Ascending aorta (tissue), 2 donors: Measurements from ENCODE around the gene TBX15. TPM values are rescaled to one million over a fixed set of nuclear protein-coding genes. Genes with fewer than 3 reads are reported as not detected.

Source experiments
- DNase-seq, 2 donors: peaks; one replicate each; pipeline ENCODE4 v3.0.0-alpha.2; 2019; ENCODE audit warnings: low spot score in 2 of 2
- H3K27ac ChIP-seq, 2 donors: fragments of 200-600 bp; sonication (generic); one replicate each; pipeline ENCODE4 v1.5.1; 2016 to 2017; ENCODE audit warnings: mild to moderate bottlenecking in 1 of 2
- H3K27me3 ChIP-seq: fragments of 200-600 bp; sonication (generic); one replicate; pipeline ENCODE4 v1.5.1; 2017
- H3K36me3 ChIP-seq, 2 donors: fragments of 200-600 bp; sonication (generic); one replicate each; pipeline ENCODE4 v1.5.1; 2016
- H3K4me1 ChIP-seq, 2 donors: fragments of 200-600 bp; sonication (generic); one replicate each; pipeline ENCODE4 v1.5.1; 2016 to 2017; ENCODE audit warnings: mild to moderate bottlenecking in 1 of 2
- H3K4me3 ChIP-seq, 2 donors: fragments of 200-600 bp; sonication (generic); one replicate each; pipeline ENCODE4 v1.5.1; 2016 to 2017; ENCODE audit warnings: mild to moderate bottlenecking in 1 of 2
- H3K9me3 ChIP-seq, 2 donors: fragments of 200-600 bp; sonication (generic); one replicate each; pipeline ENCODE4 v1.5.1; 2016
- CTCF ChIP-seq, 3 experiments: fragments of 200-600 bp in 2 of 3; fragments of 450-650 bp in 1 of 3; sonication (generic) in 2 of 3; IDR thresholded peaks; one replicate each; pipeline ENCODE4 v1.5.1; 2016 to 2019; ENCODE audit warnings: antibody characterized with exemption in 3 of 3, mild to moderate bottlenecking in 1 of 3, moderate library complexity in 1 of 3
- intact Hi-C: fragments of 100-400 bp; cut with DNase I; formaldehyde crosslinking; loops from one replicate; pipeline ENCODE4 v1.15.1; 2023
- total RNA-seq: library from RNA; depleted of rRNA; stranded (reverse); fragments of >200 nt; gene quantifications from one replicate; pipeline ENCODE4 v1.1.0, GENCODE V29; 2016

TBX15 gene
- total RNA-seq, 1 donor from 2014 or later, result 1.8 TPM

- no peak for DNase-seq
- no peak for TF ChIP-seq CTCF (IDR thresholded peaks at IDR 0.05)
- Histone ChIP-seq H3K4me3 (peak overlapping the region; percentile 36 to 54), H3K27ac (peak overlapping the region in 1 of 2 donors; percentile 10), H3K4me1 (peaks cover 3 to 10% of the 10 kb centered on the region in 2 donors), H3K27me3 (peaks cover 17% of the 10 kb centered on the region), H3K9me3 (no peaks in the 10 kb centered on the region), H3K36me3 (no peaks in the 10 kb centered on the region)
- intact Hi-C loops, result no loop called here
These were observed 13.3 kb upstream of the TBX15 start for GRCh38 chr1:119001181-119002027.

GRCh38 chr1:119000371-119001180, 12.4 kb upstream of the TBX15 start:
- Histone ChIP-seq H3K36me3 (no peaks in the 10 kb centered on the region), H3K27ac (no peak overlapping the region), H3K4me3 (peak overlapping the region; percentile 36 to 54), H3K27me3 (peaks cover 17% of the 10 kb centered on the region), H3K4me1 (peaks cover 3 to 10% of the 10 kb centered on the region in 2 donors), H3K9me3 (no peaks in the 10 kb centered on the region)
- intact Hi-C loops, result no loop called here
- no peak for DNase-seq
- TF ChIP-seq CTCF (IDR thresholded peaks at IDR 0.05), result no peak

- intact Hi-C loops, result no loop called here
- Histone ChIP-seq H3K9me3 (no peaks in the 10 kb centered on the region), H3K27me3 (peaks cover 17% of the 10 kb centered on the region), H3K4me1 (peaks cover 3 to 10% of the 10 kb centered on the region in 2 donors), H3K4me3 (no peak overlapping the region), H3K36me3 (no peaks in the 10 kb centered on the region), H3K27ac (no peak overlapping the region)
- no peak for DNase-seq
- TF ChIP-seq CTCF (IDR thresholded peaks at IDR 0.05), result no peak
These were observed 11.4 kb upstream of the TBX15 start for GRCh38 chr1:118999348-119000071.

GRCh38 chr1:118998171-118998570, 10.0 kb upstream of the TBX15 start:
- intact Hi-C loops, result no loop called here
- no peak overlapping the region for H3K27ac ChIP-seq
- H3K4me3 ChIP-seq, result no peak overlapping the region
- H3K9me3 ChIP-seq, result no peaks in the 10 kb centered on the region
- peaks cover 17% of the 10 kb centered on the region for H3K27me3 ChIP-seq
- no peak for DNase-seq
- H3K36me3 ChIP-seq, result no peaks in the 10 kb centered on the region
- TF ChIP-seq CTCF (IDR thresholded peaks at IDR 0.05), result no peak
- H3K4me1 ChIP-seq, result peaks cover 3 to 10% of the 10 kb centered on the region in 2 donors

- H3K27ac ChIP-seq, result no peak overlapping the region
- intact Hi-C loops, result no loop called here
- peaks cover 18% of the 10 kb centered on the region for H3K27me3 ChIP-seq
- no peaks in the 10 kb centered on the region for H3K36me3 ChIP-seq
- no peak overlapping the region for H3K4me3 ChIP-seq
- TF ChIP-seq CTCF (IDR thresholded peaks at IDR 0.05), result no peak
- no peak for DNase-seq
- peaks cover 3 to 10% of the 10 kb centered on the region in 2 donors for H3K4me1 ChIP-seq
- no peaks in the 10 kb centered on the region for H3K9me3 ChIP-seq
These were observed 9.1 kb upstream of the TBX15 start for GRCh38 chr1:118997225-118997624.
